RWPE1 (cell line): Measurements from ENCODE around the gene VAC14.

Source experiments
- CTCF ChIA-PET: fragments of 350-600 bp; sonication (Branson Sonifier 250); formaldehyde crosslinking; extraction: SDS; loops from one replicate; lab custom pipeline; 2021; lab: Yijun Ruan, JAX
- POLR2A ChIA-PET: fragments of 400-600 bp; formaldehyde crosslinking; extraction: SDS; loops from one replicate; lab custom pipeline; 2020; ENCODE audit warnings: antibody characterized with exemption; ENCODE audit not compliant: low non-redundant PET; lab: Yijun Ruan, JAX
- DNase-seq: peaks from one replicate; pipeline ENCODE4 v3.0.0; 2012; ENCODE audit warnings: low spot score
- H3K27ac ChIP-seq: fragments of 450-650 bp; 2 replicates; pipeline ENCODE4 v1.5.1; 2017
- CTCF ChIP-seq: fragments of 450-650 bp; conservative IDR thresholded peaks from 2 replicates; pipeline ENCODE4 v1.5.1; 2017; ENCODE audit warnings: low read depth, mild to moderate bottlenecking

Gene VAC14

GRCh38 chr16:70686376-70687101 lies 114.4 kb downstream of the VAC14 start:
- no peak for TF ChIP-seq CTCF

GRCh38 chr16:70685938-70686375 lies 115.0 kb downstream of the VAC14 start, which contains the start of gene MTSS2:
MTSS2 (minus strand) TSS chr16:70686053; CDS start chr16:70685791, 262 bp downstream.
- H3K27ac ChIP-seq = peak within 1 kb of the TSS; percentile 100
- TF ChIP-seq CTCF = no peak
- DNase-seq = peak; percentile 88
- POLR2A ChIA-PET = no interaction called here
- CTCF ChIA-PET = interaction anchor here (1.4 to 2.5 kb wide), 3 partner anchors 29 to 85 kb away, joined by 5 to 19 read pairs (median 5); no protein-coding TSS in a partner anchor

More at GRCh38 chr16:70686376-70687101, 114.4 kb downstream of the VAC14 start:
- no peak for DNase-seq
- ChIA-PET POLR2A (interaction anchor here (0.7 kb wide), 1 partner anchor 29 kb away, joined by 3 read pairs; no protein-coding TSS in a partner anchor), CTCF (interaction anchor here (0.6 to 2.5 kb wide), 4 partner anchors 25 to 85 kb away, joined by 3 to 19 read pairs (median 4); no protein-coding TSS in a partner anchor)
- H3K27ac ChIP-seq = peak overlapping the region; percentile 100

GRCh38 chr16:70685061-70685937 lies 115.7 kb downstream of the VAC14 start:
- DNase-seq = no peak
- peak overlapping the region; percentile 100 for H3K27ac ChIP-seq
- no peak for TF ChIP-seq CTCF
- ChIA-PET CTCF (interaction anchor here (1.4 to 1.6 kb wide), 2 partner anchors 30 to 86 kb away, joined by 5 to 12 read pairs; no protein-coding TSS in a partner anchor), POLR2A (no interaction called here)

- no peak for TF ChIP-seq CTCF
- POLR2A ChIA-PET = no interaction called here
- DNase-seq = no peak
- CTCF ChIA-PET = interaction anchor here (0.7 to 1.6 kb wide), 4 partner anchors 17 to 87 kb away, joined by 3 to 12 read pairs (median 6); no protein-coding TSS in a partner anchor
- peak overlapping the region; percentile 100 for H3K27ac ChIP-seq
These were observed 116.6 kb downstream of the VAC14 start for GRCh38 chr16:70684146-70685060.

- DNase-seq = no peak
- ChIA-PET POLR2A (interaction anchor here (0.5 to 1.1 kb wide), 3 partner anchors 12 to 88 kb away, joined by 3 to 6 read pairs (median 5); no protein-coding TSS in a partner anchor), CTCF (interaction anchor here (0.7 to 2.0 kb wide), 3 partner anchors 80 to 123 kb away, joined by 3 to 19 read pairs (median 6); no protein-coding TSS in a partner anchor)
- H3K27ac ChIP-seq = peak overlapping the region; percentile 100
- no peak for TF ChIP-seq CTCF
These were observed 117.6 kb downstream of the VAC14 start for GRCh38 chr16:70683146-70683944.
